Cardiac septum (tissue), 1 donor: ENCODE results near the gene HIPK2. TPM values are rescaled to one million over a fixed set of nuclear protein-coding genes. Genes with fewer than 3 reads are reported as not detected.

Experiments used
- DNase-seq: peaks from one replicate; pipeline ENCODE4 v3.0.0-alpha.2; 2020; ENCODE audit warnings: low spot score
- intact Hi-C: fragments of 100-400 bp; cut with DNase I; formaldehyde crosslinking; loops from one replicate; pipeline ENCODE4 v1.14.0; 2022
- total RNA-seq: library from RNA; stranded (reverse); fragmentation: NEBNext Ultra II Directional; extraction: Animal tissue kit (Norgen Biotek cat#: 25700); gene quantifications from one replicate; pipeline ENCODE4 v1.2.1, GENCODE V29; 2021
- donor health status: DM: no; HTN: no; CAD: no.

HIPK2 gene
- total RNA-seq, 1 donor from 2014 or later, result 218 TPM

DNA sequence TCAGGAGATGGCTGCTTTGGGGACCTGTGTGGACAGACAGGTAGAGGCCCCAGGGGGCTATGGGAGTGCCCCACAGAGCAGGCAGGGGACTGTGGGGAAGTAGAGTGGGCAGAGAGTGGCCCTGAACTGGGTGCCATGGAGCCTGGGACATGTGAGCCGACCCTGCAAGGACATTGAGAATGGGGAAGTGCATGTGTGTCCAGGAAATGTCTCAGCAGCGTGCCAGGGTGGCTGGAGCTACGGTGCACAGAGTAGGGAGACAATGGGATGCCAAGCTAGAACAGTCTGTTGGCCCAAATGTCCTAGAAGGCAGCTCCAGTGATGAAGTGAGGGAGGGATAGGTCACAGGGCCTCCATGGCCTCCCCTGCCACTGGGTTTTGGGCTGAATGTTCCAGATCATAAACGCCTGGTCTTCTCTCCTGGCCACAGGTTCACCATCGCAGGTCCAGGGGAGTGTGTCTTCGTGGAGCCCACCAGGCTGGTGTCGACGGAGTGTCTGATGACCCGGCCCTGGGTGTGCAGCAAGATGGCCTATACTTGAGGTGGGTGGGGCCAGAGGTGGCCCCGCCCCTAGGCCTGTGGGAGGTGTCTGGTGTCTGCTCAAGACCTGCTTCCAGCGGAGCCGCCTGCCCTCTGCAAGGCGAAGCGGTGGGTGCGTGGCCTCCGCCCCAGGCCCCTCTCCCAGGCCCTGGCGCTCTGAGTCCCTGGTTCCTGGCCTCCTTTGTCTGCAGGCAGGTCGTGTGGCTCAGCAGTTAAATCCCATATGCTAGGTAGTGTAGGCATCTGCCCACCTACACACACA is 233.8 kb downstream of the HIPK2 start:
- intact Hi-C loops, result no loop called here
- DNase-seq, result peak; percentile 64

DNA sequence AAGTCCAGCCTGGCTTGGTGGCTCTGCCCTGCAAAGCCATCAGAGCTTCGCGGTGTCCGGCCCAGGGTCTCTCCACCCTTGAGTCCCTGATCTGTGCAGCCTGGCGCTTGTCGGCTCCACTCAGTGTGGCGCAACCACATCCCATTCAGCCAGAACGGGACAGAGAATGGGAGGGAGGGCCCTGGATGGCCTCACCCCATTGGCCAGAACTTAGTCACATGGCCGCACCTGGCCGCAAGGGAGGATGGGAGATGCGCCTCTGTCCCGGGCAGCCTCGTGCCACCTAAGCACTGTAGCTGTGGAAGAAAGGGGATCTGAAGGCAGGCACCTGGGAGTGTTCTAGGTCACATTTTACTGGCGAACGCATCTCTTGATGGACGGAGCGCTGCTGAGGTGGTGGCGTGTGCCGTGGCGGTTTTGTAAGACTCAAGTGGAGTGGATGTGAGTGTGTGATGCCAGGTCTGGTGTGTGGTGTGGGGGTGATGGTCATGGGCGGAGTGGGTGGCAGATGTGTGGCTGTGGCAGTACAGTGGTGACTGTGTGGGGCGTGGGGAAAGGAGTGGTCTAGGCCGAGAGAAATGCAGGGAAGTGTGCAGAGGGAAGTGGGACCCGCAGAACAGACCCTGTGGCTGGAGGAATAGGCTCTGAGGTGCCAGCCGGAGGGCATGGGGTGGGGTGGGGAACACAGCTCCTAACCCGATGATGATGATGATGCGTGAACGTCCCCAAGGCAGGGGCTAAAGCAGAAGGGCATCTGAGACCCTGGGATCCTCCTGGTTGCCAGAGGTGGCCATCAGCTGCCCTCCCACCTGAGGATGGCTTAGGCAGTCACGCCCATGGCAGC is 235.3 kb downstream of the HIPK2 start:
- peak; percentile 71 for DNase-seq
- intact Hi-C loops, result no loop called here

DNA sequence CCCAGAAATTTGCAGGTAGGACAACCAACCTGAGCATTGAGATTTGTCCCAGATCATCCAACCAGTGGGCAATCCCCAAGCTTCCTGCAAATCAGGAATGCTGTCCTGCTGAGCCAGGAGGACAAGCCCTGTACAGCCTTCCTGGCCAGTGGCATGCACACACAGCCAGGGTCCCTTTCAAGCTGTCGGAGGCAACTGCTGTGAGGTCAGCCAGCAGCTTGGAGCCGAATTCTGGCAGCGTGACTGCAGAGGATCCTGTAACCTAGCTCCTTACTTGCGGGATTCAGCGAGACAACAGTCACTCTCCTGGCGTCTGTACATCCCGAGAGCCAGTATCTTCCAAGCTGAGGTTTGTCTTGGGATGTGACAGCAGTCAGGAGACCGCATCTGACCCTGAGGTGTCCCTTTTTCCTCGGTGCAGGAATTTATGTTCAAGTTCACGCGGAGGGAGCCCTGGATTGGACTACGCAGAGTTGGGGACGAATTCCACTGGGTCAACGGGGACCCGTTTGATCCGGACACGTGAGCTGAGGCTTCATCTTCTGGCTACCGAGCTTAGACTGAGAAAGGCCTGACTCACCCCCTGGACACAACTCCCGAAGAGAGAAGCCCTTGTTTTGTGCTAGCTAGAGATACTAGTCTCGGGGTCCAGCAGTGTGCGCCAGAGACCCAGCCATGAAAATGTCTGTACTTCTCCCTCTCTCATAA is 236.0 kb downstream of the HIPK2 start:
- DNase-seq, result peak; percentile 57
- intact Hi-C loops, result no loop called here

DNA sequence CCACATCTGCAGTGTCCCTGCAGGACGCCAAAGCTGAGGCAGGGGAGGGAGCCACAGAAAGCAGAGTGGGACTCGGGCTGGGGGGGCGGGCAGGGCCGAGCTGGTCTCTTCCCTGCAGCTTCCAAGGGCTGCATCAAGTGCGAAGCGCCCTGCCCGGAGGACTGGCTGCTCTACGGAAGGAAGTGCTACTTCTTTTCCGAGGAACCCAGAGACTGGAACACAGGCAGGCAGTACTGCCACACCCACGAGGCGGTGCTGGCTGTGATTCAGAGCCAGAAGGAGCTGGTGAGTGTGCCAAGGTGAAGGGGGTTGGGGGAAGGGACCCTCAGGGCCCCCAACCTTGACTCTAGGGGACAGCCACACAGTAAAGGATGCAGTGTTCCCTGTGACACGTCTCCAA is 237.6 kb downstream of the HIPK2 start:
- peak; percentile 70 for DNase-seq
- intact Hi-C loops, result no loop called here

DNA sequence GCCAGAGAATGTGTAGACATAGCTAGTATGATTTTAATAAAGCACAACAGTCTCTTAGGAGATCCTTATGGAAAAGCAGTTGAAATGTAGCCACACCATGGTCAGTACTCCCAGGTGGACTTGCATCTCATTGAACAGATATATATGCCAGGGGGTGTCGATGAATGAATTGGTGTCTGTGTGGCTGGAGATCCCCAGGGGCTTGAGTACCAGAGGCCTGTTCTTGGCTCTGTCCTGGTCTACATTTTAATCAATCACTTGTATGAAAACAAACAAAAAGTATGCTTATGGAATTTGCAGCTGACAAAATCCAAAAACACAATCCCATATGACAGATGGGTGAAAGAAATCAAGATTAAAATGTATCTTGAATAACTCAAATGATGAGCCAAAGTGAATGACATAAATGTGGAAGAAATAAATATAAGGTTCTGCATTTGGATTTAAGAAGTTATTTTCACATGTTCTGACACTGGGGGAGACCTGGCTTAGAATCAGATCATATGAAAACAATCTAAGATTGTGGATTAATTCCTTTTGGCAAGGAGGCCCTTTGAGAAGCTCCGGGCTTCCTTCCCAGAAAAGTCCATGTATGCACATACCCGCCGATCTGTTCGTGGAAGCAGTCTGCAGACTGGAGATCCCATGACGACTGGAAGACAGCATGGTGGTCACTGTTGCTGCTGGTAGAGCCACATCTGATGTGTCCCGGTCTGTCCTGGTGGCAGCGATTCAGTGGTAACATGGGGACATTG is 238.7 kb downstream of the HIPK2 start:
- intact Hi-C loops, result no loop called here
- DNase-seq, result peak; percentile 60

DNA sequence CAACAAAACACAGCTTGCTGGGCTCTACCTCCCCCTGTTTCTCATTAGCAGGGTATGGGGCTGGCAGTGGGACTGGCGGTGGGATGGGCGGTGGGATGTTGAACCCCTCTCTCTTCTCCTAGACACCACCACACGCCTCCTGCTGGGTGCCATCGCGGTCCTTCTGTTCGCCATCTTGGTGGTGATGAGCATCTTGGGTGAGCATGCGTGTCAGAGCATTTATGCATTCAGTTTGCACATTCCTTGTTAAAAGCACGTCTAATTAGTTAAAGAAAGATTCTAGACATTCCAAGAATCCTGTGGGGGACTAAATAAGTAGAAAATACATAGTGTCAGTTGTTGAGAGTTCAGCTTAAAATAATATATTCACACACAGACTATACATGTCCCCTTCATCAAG is 241.6 kb downstream of the HIPK2 start:
- intact Hi-C loops, result no loop called here
- peak; percentile 20 for DNase-seq

DNA sequence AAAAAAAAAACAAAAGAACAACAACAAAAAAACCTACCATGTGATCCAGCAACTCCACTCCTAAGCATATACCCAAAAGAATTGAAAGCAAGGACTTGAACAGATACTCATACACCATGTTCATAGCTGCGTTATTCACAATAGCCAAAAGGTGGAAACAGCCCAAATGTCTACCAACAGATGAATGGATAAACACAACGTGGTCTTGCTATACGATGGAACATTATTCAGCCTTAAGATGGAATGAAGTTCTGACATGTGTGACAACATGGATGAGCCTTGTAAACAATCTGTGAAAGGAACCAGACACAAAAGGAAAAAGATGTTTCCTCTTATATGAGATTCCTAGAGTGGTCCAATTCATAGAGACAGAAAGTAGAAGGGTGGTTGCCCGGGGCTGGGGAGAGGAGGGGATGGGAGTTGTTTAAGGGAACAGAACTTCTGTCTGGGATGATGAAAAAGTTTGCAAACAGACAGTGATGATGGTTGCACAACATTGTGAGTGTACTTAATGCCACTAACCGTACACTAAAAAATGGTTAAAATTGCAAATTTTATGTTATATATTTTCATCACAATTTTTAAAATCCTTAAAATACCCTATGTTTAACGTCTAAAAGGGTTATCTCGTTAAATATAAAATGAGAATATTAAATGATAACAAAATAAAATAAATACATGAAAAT is 242.7 kb downstream of the HIPK2 start:
- intact Hi-C loops, result no loop called here
- DNase-seq, result no peak

DNA sequence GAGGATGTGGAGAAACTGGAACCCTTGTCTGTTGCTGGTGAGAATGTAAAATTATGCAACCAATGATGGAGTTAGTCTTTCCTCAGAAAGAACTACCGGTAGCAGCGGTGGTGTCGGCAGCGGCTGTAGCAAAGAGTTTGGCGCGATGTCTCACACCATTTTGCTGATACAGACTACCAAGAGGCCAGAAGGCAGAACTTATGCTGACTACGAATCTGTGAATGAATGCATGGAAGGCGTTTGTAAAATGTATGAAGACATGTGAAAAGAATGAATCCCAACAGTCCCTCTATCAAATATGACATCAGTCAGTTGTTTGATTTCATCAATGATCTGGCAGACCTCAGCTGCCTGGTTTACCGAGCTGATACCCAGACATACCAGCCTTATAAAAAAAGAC is 243.7 kb downstream of the HIPK2 start:
- peak; percentile 19 for DNase-seq
- intact Hi-C loops, result no loop called here

DNA sequence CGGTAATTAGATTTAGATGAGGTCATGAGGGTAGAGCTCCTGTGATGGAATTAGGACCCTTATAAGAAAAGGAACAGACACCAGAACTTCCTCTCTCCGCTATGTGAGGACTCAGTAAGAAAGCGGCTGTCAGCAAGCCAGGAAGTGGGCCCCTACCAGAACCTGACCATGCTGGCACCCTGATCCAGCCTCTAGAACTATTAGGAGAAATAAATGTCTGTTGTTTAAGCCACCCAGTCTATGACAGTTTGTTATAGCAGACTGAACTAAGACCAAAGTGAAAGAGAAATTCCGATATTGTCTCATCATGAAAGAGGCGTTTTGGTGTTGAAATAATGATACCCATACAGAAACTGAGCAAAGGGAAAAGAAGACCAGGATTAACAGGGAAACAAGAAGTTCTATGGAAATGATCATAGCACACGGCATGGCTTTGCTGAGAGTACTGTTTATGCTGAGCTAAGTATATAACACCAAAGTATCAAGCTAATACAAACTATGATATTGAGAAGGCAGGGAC is 245.1 kb downstream of the HIPK2 start:
- DNase-seq, result peak; percentile 12
- intact Hi-C loops, result no loop called here

DNA sequence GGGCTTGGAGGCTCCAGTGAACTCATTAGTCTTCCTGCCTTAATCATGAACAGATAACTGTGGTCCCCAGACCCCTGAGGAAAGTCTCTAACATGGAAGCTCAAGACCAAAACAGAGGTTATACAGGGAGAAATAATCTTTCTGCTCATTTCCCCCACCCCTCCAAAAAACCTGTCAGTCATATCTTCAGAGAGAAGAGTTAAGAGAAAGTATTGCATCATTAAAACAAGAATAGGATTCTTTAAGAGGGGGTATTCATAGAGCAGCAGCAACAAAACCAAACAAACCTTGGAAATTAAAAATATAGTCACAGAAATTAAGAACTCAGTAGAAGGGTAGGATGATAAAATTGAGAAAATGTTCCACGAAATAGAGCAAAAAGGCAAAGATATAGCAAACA is 246.7 kb downstream of the HIPK2 start:
- intact Hi-C loops, result no loop called here
- DNase-seq, result no peak

DNA sequence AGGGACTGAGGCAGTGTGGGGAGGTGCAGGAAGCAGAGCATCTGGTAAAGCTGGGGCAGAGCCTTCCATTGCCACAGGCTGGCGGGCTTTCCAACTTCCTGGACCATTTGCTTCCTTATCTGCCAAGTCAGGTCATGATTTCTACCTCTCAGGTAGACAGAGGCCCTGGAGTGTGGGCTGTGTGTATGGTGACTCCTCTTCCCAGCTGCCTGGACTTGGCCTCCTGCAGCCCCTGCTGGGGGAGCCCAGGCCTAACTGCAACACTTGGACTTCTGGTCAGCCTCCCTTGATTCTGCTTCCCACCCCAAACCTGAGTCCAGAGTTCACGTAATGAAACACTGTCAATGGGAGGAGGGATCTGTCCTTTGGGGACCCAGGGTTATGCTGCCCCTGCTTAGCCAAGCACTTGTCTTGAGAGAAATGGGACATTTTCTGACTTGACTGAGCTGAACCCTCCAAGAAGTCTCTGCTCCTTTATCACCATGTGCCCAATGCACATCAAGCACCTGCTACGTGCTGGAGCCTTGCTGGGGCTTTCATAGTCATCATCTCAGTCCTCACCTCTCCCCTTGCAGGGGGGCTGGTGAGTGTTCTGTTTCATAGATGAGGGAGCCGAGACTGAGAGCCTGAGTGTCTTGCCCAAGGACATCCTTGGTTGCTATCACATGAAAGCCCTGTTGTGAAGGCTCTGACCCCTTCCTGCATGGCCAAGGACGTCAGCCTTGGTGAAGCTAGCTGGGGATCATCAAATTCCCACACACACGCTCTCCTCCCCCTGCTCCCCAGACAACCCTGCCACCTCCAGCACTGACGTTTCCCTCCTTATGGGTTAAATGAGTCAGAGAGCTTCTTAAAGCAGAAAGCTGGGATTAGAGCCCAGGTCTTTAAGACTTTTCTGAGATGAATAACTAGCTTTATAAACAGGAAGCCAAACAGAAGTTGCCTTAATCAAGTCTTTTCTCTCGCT is 250.9 kb downstream of the HIPK2 start:
- intact Hi-C loops, result no loop called here
- no peak for DNase-seq

DNA sequence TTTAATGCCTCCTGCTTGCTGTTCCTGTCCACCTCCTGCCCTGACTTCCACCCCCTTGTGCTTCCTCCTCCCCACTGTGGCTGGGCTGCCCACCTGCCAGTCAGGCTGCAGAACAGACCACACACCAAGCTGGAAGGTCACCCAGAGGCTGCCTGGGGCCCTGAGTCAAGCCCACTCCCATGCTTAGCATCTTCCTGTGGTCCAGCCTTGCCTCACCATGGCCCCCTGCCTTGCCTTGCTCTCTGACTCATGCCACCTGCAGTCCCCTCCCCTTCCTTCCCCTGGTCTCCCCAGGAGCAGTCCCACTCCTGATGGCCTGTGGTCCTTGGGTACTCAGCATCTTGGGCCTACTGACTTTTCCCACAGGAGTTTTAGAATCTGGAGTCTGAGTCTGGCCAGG is 252.0 kb downstream of the HIPK2 start:
- DNase-seq, result no peak
- intact Hi-C loops, result no loop called here

DNA sequence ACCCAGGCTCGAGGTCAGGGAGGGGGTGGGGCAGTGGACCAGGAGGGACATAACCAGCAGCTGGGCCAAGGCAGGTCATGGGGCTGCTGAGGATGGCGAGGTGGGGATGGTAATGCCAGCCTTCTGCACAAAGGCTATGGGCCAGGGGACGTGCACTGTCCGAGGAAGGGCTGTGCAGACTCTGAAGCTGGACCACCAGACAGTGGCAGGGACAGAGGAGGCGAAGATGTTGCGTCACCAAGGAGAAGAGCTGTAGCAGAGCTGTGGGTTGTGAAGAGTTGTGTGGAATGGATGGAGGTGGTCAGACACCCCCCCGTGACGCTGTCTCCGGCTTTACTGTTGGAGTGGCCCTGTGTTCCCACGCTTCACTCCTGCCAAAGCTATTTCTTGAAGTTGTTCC is 252.6 kb downstream of the HIPK2 start:
- intact Hi-C loops, result no loop called here
- DNase-seq, result no peak

DNA sequence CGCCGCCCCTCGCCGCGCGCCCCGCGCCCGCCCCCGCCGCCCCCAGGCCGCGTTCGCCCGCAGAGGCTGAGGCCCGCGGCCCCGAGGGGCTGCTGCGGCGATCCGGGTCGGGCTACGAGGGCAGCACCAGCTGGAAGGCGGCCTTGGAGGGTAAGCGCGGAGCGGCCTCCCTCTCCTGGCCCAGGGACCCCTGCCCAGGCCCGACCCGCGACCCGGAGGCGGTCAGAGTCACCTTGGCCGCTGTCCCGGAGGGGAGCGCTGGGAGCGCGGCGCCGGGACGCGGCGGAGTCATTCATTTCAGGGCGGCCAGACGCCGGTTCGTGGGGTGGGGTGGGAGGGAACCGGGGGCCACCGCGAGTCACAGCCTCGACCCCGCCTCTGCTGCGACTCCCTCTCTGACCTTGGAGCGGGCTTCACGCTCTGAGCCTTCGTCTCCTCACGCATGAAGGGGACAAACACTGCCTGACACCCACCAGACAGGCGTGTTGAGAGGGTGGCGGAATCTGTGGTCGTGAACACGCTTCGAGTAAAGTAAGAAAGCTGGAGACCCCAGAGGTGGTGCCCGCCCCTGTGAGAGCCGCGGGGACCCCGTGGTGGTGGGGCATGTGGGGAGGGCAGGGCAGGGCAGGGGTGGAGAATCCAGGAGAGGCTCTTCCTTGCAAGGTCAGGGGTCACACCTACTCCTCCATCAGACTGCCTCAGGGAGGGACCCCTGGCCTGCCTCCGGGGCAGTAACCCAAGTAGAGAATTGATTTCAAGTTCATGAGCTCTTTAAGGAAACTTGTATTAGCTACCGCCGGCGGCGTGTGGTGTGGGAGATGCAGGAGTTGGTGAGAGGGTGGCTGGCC is 253.6 kb downstream of the HIPK2 start:
- DNase-seq, result no peak

DNA sequence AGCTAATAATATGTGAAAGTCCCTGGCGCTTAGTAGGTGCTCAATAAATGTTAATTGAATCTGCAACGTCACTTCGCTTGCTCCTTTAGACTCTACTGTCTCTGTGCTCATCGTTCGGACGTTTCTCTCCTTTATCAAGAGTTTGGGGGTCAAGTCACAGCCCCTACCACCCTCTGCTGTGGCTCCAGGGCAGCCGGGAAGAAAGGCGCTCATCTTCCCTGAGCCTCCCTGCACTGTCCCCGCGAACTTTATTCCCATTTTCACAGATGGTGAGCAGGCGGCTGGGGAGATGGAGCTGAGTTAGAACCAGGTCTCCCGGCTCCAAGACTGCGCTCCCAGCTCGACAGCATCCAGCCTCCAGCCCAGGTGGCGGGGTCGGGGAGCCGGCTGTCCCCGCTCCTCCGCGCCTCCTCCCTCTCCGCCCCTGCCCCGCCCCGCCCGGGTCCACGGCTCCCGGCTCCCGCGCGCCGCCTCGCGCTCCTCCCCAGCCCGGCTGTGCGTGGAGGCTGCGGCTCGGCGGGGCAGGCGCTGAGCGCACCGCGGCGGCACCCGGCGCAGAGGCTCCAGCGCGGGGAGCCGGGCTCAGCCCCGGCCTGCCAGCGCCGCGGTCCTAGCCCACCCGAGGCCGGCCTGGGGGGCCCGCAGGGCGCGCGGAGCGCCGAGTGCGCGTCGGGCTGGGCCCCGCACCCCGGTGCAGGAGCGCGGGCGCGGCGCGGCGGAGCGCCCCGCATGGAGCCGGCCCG is 254.4 kb downstream of the HIPK2 start, which contains the start of gene CLEC2L:
TSS of gene CLEC2L (plus strand) at position 487 of the 743 bp plus-strand sequence. CDS start at position 730, 243 bp downstream.
- no peak for DNase-seq
- intact Hi-C loops, result no loop called here

More for the DNA sequence above, 253.6 kb downstream of the HIPK2 start:
- intact Hi-C loops, result no loop called here

DNA sequence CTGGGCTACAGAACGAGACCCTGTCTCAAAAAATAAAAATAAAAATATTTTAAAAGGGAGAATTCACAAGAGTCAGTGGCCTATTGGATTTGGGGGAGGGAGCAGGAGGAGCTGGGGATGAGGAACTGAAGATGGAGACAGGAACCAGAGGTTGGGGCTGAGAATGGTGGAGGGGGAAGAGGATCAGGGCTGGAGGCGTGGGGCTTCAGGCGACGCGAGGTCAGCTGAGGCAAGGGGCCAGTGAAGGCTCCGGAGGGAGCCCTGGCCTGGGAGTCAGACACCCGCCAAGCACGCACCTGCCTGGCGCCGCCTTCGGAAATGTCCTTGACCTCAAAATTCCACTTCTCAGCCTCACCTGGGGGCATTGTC is 255.0 kb downstream of the HIPK2 start:
- DNase-seq, result no peak
- intact Hi-C loops, result no loop called here
